ENCODE measurements around the gene C12orf76.
"Not testable (repeated sequence)": the region's sequence is repeated elsewhere in the genome, so short reads cannot be mapped to it uniquely, and the experiment has no call there.

The C12orf76 gene

GRCh38 chr12:110020956-110021355 lies 27.4 kb downstream of the C12orf76 start:
- no peak for DNase-seq

GRCh38 chr12:110015132-110015531 lies 33.2 kb downstream of the C12orf76 start:
- no peak for DNase-seq

- no peak for DNase-seq
These were observed 35.7 kb downstream of the C12orf76 start for GRCh38 chr12:110012659-110013058.

GRCh38 chr12:110012137-110012536 lies 36.2 kb downstream of the C12orf76 start:
- peak; percentile 14 for DNase-seq

GRCh38 chr12:110010853-110011723 lies 37.2 kb downstream of the C12orf76 start:
- peak; percentile 26 for DNase-seq

- not testable (repeated sequence) for DNase-seq
These were observed 39.5 kb downstream of the C12orf76 start for GRCh38 chr12:110008681-110009398.

- no peak for DNase-seq
These were observed 40.4 kb downstream of the C12orf76 start for GRCh38 chr12:110007881-110008280.

GRCh38 chr12:110006115-110006514 lies 42.2 kb downstream of the C12orf76 start:
- DNase-seq = no peak

GRCh38 chr12:110005319-110005973 lies 42.9 kb downstream of the C12orf76 start:
- DNase-seq = peak; percentile 22

- DNase-seq = no peak
These were observed 43.7 kb downstream of the C12orf76 start for GRCh38 chr12:110004598-110004997.

- DNase-seq = no peak
These were observed 45.4 kb downstream of the C12orf76 start for GRCh38 chr12:110002676-110003515.

GRCh38 chr12:110001596-110001995 lies 46.7 kb downstream of the C12orf76 start:
- no peak for DNase-seq

- DNase-seq = peak; percentile 16
These were observed 48.3 kb downstream of the C12orf76 start for GRCh38 chr12:109999983-110000505.

GRCh38 chr12:109999649-109999971 lies 48.7 kb downstream of the C12orf76 start:
- no peak for DNase-seq

GRCh38 chr12:109998904-109999648 lies 49.2 kb downstream of the C12orf76 start, which contains the start of gene ANKRD13A:
Gene ANKRD13A, plus strand, starts transcription at chr12:109999430. Its CDS starts 259 bp downstream, at chr12:109999689.
- peak; percentile 85 for DNase-seq

GRCh38 chr12:109998241-109998903 lies 50.0 kb downstream of the C12orf76 start:
- no peak for DNase-seq

- DNase-seq = no peak
These were observed 50.9 kb downstream of the C12orf76 start for GRCh38 chr12:109997393-109997792.

GRCh38 chr12:109996483-109996853 lies 51.9 kb downstream of the C12orf76 start:
- DNase-seq = no peak

GRCh38 chr12:109995686-109996482 lies 52.4 kb downstream of the C12orf76 start, which contains the start of gene GIT2:
Gene GIT2, minus strand, starts transcription at chr12:109996368. Its CDS starts 144 bp downstream, at chr12:109996224.
- peak; percentile 92 for DNase-seq

GRCh38 chr12:109995361-109995685 lies 53.0 kb downstream of the C12orf76 start:
- no peak for DNase-seq

Measured in activated CD4-positive, alpha-beta T cell treated with anti-CD3 and anti-CD28 coated beads, Interleukin-2, amount 50 U/mL, for 1 hour (primary cell).